Liver (tissue), 9 donors: ENCODE measurements around the gene ANKRD45. TPM values are rescaled to one million over a fixed set of nuclear protein-coding genes. Genes with fewer than 3 reads are reported as not detected.
"Not testable (repeated sequence)": the region's sequence is repeated elsewhere in the genome, so short reads cannot be mapped to it uniquely, and the experiment has no call there.

Experiments used
- DNase-seq: peaks from one replicate; pipeline ENCODE4 v3.0.0-alpha.2; 2017; ENCODE audit warnings: low spot score
- H3K27ac ChIP-seq, 2 donors: one replicate each; pipeline ENCODE4 v1.7.0; 2013; ENCODE audit warnings: inconsistent platforms in 2 of 2, low read length in 2 of 2, control low read depth in 1 of 2, low read depth in 1 of 2, mild to moderate bottlenecking in 1 of 2
- H3K27me3 ChIP-seq, 4 donors: one replicate each; pipeline versions ENCODE4 v1.6.1 to v1.7.0; 2013; ENCODE audit warnings: low read length in 3 of 4, inconsistent platforms in 1 of 4, mild to moderate bottlenecking in 1 of 4, moderate library complexity in 1 of 4; ENCODE audit not compliant: control insufficient read depth in 4 of 4, insufficient read depth in 4 of 4
- H3K36me3 ChIP-seq, 4 donors: one replicate each; pipeline versions ENCODE4 v1.6.1 to v1.7.0; 2013; ENCODE audit warnings: low read length in 3 of 4, mild to moderate bottlenecking in 3 of 4, low read depth in 1 of 4, moderate library complexity in 1 of 4; ENCODE audit not compliant: control insufficient read depth in 4 of 4, insufficient read depth in 3 of 4
- H3K4me1 ChIP-seq, 4 donors: one replicate each; pipeline versions ENCODE4 v1.6.1 to v1.7.0; 2013; ENCODE audit warnings: low read length in 3 of 4, mild to moderate bottlenecking in 3 of 4, moderate library complexity in 1 of 4; ENCODE audit not compliant: control insufficient read depth in 4 of 4, insufficient read depth in 4 of 4
- H3K4me3 ChIP-seq, 3 donors: one replicate each; pipeline versions ENCODE4 v1.6.1 to v1.7.0; 2013; ENCODE audit warnings: low read length in 3 of 3, control low read depth in 1 of 3, low read depth in 1 of 3, mild to moderate bottlenecking in 1 of 3
- H3K9ac ChIP-seq, 2 donors: one replicate each; pipeline ENCODE4 v1.7.0; 2013; ENCODE audit warnings: low read length in 2 of 2, mild to moderate bottlenecking in 2 of 2, moderate library complexity in 2 of 2, control low read depth in 1 of 2, low read depth in 1 of 2
- H3K9me3 ChIP-seq, 4 donors: one replicate each; pipeline versions ENCODE4 v1.6.1 to v1.7.0; 2013; ENCODE audit warnings: low read length in 3 of 4; ENCODE audit not compliant: control insufficient read depth in 4 of 4
- FOXA1 ChIP-seq: IDR thresholded peaks from 2 replicates; pipeline ENCODE4 v1.6.1; 2016; ENCODE audit warnings: antibody characterized with exemption
- FOXA2 ChIP-seq: IDR thresholded peaks from 2 replicates; pipeline ENCODE4 v1.6.1; 2016; ENCODE audit warnings: antibody characterized with exemption
- GABPA ChIP-seq, 2 donors: IDR thresholded peaks in 1 of 2; conservative IDR thresholded peaks in 1 of 2; 2 replicates each; pipeline ENCODE4 v1.6.1; 2016; ENCODE audit warnings: antibody characterized with exemption in 2 of 2, mild to moderate bottlenecking in 1 of 2, moderate library complexity in 1 of 2
- HNF4G ChIP-seq: IDR thresholded peaks from 2 replicates; pipeline ENCODE4 v1.6.1; 2016; ENCODE audit warnings: antibody characterized with exemption
- JUND ChIP-seq, 2 donors: IDR thresholded peaks; 2 replicates each; pipeline ENCODE4 v1.6.1; 2016; ENCODE audit warnings: antibody characterized with exemption in 2 of 2
- RAD21 ChIP-seq, 2 donors: IDR thresholded peaks; 2 replicates each; pipeline ENCODE4 v1.6.1; 2016; ENCODE audit warnings: antibody characterized with exemption in 2 of 2, mild to moderate bottlenecking in 2 of 2
- RXRA ChIP-seq, 2 donors: IDR thresholded peaks; 2 replicates each; pipeline ENCODE4 v1.6.1; 2017 to 2018; ENCODE audit warnings: antibody characterized with exemption in 2 of 2, mild to moderate bottlenecking in 1 of 2
- SP1 ChIP-seq: IDR thresholded peaks from 2 replicates; pipeline ENCODE4 v1.6.1; 2018; ENCODE audit warnings: antibody characterized with exemption, mild to moderate bottlenecking
- TAF1 ChIP-seq: conservative IDR thresholded peaks from 2 replicates; pipeline ENCODE4 v1.6.1; 2016; ENCODE audit warnings: antibody characterized with exemption, mild to moderate bottlenecking
- WGBS: extraction: QIAGEN DNeasy Blood & Tissue Kit; methylation state at CpG from one replicate; pipeline ENCODE4 v1.1.7; 2013; 5-methylcytosine and 5-hydroxymethylcytosine counted together
- polyA plus RNA-seq, 2 donors: library from polyadenylated mRNA; stranded (reverse) in 1 of 2; unstranded in 1 of 2; fragments of 200-250 nt in 1 of 2; fragments of >200 nt in 1 of 2; fragmentation: Nextera tagmentation in 1 of 2; extraction: Ambion mirVana in 1 of 2; gene quantifications; one replicate each; pipeline versions ENCODE4 v1.2.1 to v1.2.3, GENCODE V29; 2013 to 2015
- total RNA-seq, 2 donors: library from RNA; depleted of rRNA; stranded (reverse); fragments of >200 nt; gene quantifications; one replicate each; pipeline ENCODE4 v1.2.3, GENCODE V29; 2014
- TF ChIP-seq, protein P1 (sequence below): IDR thresholded peaks from 2 replicates; pipeline ENCODE4 v1.6.1; 2016; ENCODE audit warnings: antibody characterized with exemption, mild to moderate bottlenecking
- TF ChIP-seq, protein P2 (sequence below): IDR thresholded peaks from 2 replicates; pipeline ENCODE4 v1.6.1; 2016; ENCODE audit warnings: antibody characterized with exemption
- donor health status: healthy.
- donor health status: healthy.
- donor health status: healthy.
- donor health status: healthy.
- donor health status: healthy.

The ANKRD45 gene
- total and polyA plus RNA-seq, 4 donors: not detected

DNA sequence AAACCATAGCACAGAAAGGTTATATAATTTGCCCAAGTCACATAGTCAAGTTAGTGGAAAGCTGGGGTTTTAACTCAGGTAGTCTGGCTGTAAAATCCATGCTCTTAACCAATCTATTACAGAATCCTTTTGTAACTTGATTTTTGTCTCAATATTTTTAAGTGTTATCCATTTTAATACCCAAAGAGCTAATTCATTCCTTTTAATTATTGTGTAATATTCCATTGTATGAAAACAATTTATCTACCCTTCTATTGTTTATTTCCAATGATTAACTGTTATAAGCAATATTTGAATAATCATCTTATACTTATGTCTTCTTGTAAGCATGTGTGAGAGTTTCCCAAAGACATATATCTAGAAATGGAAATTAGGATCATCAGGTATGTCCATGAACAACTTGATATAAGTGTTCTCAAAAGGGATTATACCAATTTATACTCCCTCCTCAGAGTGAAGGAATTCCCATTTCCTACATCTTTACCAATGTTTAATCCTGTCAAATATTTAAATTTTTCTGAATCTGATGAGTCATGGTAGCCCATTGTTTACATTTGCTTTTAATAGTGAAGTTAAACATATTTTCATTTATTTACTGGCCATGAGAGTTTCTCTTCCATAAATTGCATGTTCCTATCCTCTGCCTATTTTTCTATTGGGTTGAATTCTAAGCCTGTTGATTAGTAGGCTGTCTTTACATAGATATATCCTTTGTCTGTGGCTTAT is 20.6 kb downstream of the ANKRD45 start (continued):
- TF ChIP-seq, protein P1, sequence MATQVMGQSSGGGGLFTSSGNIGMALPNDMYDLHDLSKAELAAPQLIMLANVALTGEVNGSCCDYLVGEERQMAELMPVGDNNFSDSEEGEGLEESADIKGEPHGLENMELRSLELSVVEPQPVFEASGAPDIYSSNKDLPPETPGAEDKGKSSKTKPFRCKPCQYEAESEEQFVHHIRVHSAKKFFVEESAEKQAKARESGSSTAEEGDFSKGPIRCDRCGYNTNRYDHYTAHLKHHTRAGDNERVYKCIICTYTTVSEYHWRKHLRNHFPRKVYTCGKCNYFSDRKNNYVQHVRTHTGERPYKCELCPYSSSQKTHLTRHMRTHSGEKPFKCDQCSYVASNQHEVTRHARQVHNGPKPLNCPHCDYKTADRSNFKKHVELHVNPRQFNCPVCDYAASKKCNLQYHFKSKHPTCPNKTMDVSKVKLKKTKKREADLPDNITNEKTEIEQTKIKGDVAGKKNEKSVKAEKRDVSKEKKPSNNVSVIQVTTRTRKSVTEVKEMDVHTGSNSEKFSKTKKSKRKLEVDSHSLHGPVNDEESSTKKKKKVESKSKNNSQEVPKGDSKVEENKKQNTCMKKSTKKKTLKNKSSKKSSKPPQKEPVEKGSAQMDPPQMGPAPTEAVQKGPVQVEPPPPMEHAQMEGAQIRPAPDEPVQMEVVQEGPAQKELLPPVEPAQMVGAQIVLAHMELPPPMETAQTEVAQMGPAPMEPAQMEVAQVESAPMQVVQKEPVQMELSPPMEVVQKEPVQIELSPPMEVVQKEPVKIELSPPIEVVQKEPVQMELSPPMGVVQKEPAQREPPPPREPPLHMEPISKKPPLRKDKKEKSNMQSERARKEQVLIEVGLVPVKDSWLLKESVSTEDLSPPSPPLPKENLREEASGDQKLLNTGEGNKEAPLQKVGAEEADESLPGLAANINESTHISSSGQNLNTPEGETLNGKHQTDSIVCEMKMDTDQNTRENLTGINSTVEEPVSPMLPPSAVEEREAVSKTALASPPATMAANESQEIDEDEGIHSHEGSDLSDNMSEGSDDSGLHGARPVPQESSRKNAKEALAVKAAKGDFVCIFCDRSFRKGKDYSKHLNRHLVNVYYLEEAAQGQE: no peak

DNA sequence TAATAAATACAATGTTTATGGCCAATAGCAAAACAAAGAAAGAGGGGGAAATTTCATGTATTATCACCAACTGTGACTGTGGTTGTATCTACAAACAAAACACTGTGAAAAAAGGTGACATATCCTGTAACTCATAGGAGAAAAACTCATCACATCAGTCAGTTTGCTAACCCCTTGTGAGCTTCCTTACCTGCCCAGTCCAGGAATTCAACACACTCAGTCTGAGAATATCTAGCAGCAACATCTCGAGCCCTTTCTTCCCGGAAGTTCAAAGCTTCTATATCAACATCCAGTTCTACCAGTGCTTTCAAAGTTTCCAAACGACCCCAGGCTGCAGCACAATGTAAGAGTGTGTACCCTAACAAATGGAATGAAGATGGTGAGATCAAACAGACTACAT is 23.0 kb downstream of the ANKRD45 start:
- no peak overlapping the region for H3K4me3 ChIP-seq
- TF ChIP-seq FOXA1 (no peak), HNF4G (no peak), FOXA2 (no peak), RAD21 (IDR thresholded peaks at IDR 0.05) (no peak), GABPA (IDR thresholded peaks at IDR 0.05 in 1 of 2, conservative IDR thresholded peaks at IDR 0.05 in 1 of 2) (no peak)
- no peak for DNase-seq
- no peak overlapping the region for H3K9ac ChIP-seq
- H3K27me3 ChIP-seq: no peaks in the 10 kb centered on the region
- H3K9me3 ChIP-seq: no peaks in the 10 kb centered on the region
- WGBS: 62% methylated on average over 3 of the region's 3 CpGs
- H3K4me1 ChIP-seq: no peaks in the 10 kb centered on the region
- no peak overlapping the region for H3K27ac ChIP-seq
- no peaks in the 10 kb centered on the region for H3K36me3 ChIP-seq

DNA sequence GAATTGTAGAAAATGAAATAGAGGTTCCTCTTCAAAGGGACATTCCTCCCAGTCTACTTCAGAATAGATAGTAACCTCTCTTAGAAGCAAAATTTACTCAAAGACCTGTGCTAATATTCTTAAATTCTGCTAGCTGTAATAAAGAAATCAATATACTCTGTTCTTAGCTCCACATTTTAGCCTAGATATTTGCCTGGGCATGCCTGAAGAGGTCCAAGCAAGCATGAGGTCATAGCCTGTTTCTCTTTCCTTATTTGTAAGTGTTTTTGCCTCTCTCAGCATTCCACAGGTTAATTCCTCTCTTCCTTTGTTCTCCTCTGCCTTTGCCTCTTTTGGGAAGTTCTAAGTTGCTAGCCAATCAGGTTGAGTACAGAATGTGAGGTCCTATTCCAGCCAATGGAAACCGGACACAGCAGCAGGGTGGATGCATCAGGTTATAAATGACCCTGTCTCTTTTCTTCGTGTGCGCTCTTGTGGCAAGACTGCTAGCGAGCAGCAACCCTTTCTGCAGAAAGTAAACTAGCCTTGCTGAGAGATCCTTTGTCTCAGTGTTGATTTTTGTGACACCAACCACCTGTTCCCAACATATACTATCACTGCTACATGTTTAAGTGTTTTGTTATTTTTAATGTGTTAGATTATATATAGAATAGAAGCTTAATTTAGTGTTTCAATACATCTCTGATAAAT is 27.1 kb downstream of the ANKRD45 start:
- H3K9me3 ChIP-seq, H3K4me1 ChIP-seq, H3K36me3 ChIP-seq, H3K27me3 ChIP-seq, DNase-seq, H3K4me3 ChIP-seq, H3K9ac ChIP-seq, H3K27ac ChIP-seq: not testable (repeated sequence)
- WGBS: 93% methylated on average over 4 of the region's 4 CpGs

DNA sequence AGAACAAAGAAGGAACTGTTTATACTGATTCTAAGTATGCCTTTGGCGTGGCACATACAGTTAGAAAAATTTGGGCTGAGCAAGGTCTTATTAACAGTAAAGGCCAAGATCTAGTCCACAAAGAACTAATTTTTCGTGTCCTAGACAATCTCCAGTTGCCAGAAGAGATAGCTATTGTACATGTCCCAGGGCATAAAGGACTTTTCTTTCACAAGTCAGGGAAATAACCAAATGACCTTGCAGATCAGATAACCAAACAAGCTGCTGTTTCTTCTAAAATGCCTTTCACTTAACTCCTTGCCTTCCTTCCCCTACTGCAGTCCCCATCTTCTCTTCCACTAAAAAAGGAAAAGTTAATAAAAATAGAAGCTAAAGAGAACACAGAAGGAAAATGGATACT is 30.5 kb downstream of the ANKRD45 start:
- Histone ChIP-seq H3K9me3 (peaks cover 0 to 3% (median under 1%) of the 10 kb centered on the region in 4 donors), H3K9ac (no peak overlapping the region), H3K4me3 (no peak overlapping the region), H3K4me1 (no peaks in the 10 kb centered on the region), H3K36me3 (no peaks in the 10 kb centered on the region), H3K27ac (no peak overlapping the region), H3K27me3 (no peaks in the 10 kb centered on the region)
- DNase-seq: no peak
- WGBS: 59% methylated on average over 2 of the region's 2 CpGs
- TF ChIP-seq RXRA (IDR thresholded peaks at IDR 0.05) (no peak), TAF1 (no peak), SP1 (no peak), FOXA1 (no peak), GABPA (IDR thresholded peaks at IDR 0.05 in 1 of 2, conservative IDR thresholded peaks at IDR 0.05 in 1 of 2) (no peak), JUND (IDR thresholded peaks at IDR 0.05) (no peak)
- TF ChIP-seq, protein P2, sequence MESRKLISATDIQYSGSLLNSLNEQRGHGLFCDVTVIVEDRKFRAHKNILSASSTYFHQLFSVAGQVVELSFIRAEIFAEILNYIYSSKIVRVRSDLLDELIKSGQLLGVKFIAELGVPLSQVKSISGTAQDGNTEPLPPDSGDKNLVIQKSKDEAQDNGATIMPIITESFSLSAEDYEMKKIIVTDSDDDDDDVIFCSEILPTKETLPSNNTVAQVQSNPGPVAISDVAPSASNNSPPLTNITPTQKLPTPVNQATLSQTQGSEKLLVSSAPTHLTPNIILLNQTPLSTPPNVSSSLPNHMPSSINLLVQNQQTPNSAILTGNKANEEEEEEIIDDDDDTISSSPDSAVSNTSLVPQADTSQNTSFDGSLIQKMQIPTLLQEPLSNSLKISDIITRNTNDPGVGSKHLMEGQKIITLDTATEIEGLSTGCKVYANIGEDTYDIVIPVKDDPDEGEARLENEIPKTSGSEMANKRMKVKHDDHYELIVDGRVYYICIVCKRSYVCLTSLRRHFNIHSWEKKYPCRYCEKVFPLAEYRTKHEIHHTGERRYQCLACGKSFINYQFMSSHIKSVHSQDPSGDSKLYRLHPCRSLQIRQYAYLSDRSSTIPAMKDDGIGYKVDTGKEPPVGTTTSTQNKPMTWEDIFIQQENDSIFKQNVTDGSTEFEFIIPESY: no peak
